HCT116 (cell line): ENCODE measurements around the gene PPP1R14C.

Source experiments
- CEBPB ChIP-seq: IDR thresholded peaks from 2 replicates; pipeline ENCODE4 v1.6.1; 2012; ENCODE audit warnings: low read depth
- ELF1 ChIP-seq: IDR thresholded peaks from 2 replicates; pipeline ENCODE4 v1.6.1; 2012; ENCODE audit warnings: low read depth, borderline replicate concordance
- EZH2 ChIP-seq: fragments of 200-600 bp; sonication (generic); IDR thresholded peaks from 2 replicates; pipeline ENCODE4 v1.6.1; 2017; ENCODE audit warnings: antibody characterized with exemption, mixed run types
- EZH2phosphoT487 ChIP-seq: fragments of 200-600 bp; IDR thresholded peaks from 2 replicates; pipeline ENCODE4 v1.6.1; 2018; ENCODE audit warnings: antibody characterized with exemption, borderline replicate concordance
- JUND ChIP-seq: IDR thresholded peaks from 2 replicates; pipeline ENCODE4 v1.6.1; 2012
- POLR2AphosphoS5 ChIP-seq: IDR thresholded peaks from 2 replicates; pipeline ENCODE4 v1.6.1; 2011; ENCODE audit warnings: mild to moderate bottlenecking, low read depth, low read length, moderate library complexity
- RAD21 ChIP-seq: IDR thresholded peaks from 2 replicates; pipeline ENCODE4 v1.6.1; 2012; ENCODE audit warnings: low read depth, mild to moderate bottlenecking
- SIN3A ChIP-seq: IDR thresholded peaks from 2 replicates; pipeline ENCODE4 v1.6.1; 2012; ENCODE audit warnings: low read depth
- SP1 ChIP-seq: IDR thresholded peaks from 2 replicates; pipeline ENCODE4 v1.6.1; 2012; ENCODE audit warnings: low read depth
- SRF ChIP-seq: IDR thresholded peaks from 2 replicates; pipeline ENCODE4 v1.6.1; 2012; ENCODE audit warnings: low read depth
- TCF7L2 ChIP-seq: IDR thresholded peaks from 2 replicates; pipeline ENCODE4 v1.7.0; 2011; ENCODE audit warnings: borderline replicate concordance, inconsistent platforms; ENCODE audit not compliant: insufficient read depth, insufficient read length; ENCODE audit errors: extremely low read depth
- YY1 ChIP-seq: IDR thresholded peaks from 2 replicates; pipeline ENCODE4 v1.6.1; 2011; ENCODE audit warnings: low read length, low read depth, moderate library complexity, mild to moderate bottlenecking; ENCODE audit not compliant: insufficient replicate concordance; ENCODE audit errors: extremely low read depth
- TF ChIP-seq, protein P1 (sequence below), 3 experiments: fragments of 200-600 bp in 1 of 3; sonication (generic) in 1 of 3; IDR thresholded peaks in 2 of 3; conservative IDR thresholded peaks in 1 of 3; 2 replicates each; pipeline ENCODE4 v1.5.1; 2012 to 2017; ENCODE audit warnings: low read depth in 2 of 3, low read length in 2 of 3, antibody characterized with exemption in 1 of 3, borderline replicate concordance in 1 of 3, control low read depth in 1 of 3, mild to moderate bottlenecking in 1 of 3, mixed read lengths in 1 of 3, mixed run types in 1 of 3, moderate library complexity in 1 of 3; ENCODE audit not compliant: insufficient read depth in 1 of 3
- TF ChIP-seq, protein P2 (sequence below): IDR thresholded peaks from 2 replicates; pipeline ENCODE4 v1.6.1; 2012

- TF ChIP-seq YY1, result peak; percentile 23
- TF ChIP-seq JUND, result peak; percentile 64
- TF ChIP-seq, protein P1, sequence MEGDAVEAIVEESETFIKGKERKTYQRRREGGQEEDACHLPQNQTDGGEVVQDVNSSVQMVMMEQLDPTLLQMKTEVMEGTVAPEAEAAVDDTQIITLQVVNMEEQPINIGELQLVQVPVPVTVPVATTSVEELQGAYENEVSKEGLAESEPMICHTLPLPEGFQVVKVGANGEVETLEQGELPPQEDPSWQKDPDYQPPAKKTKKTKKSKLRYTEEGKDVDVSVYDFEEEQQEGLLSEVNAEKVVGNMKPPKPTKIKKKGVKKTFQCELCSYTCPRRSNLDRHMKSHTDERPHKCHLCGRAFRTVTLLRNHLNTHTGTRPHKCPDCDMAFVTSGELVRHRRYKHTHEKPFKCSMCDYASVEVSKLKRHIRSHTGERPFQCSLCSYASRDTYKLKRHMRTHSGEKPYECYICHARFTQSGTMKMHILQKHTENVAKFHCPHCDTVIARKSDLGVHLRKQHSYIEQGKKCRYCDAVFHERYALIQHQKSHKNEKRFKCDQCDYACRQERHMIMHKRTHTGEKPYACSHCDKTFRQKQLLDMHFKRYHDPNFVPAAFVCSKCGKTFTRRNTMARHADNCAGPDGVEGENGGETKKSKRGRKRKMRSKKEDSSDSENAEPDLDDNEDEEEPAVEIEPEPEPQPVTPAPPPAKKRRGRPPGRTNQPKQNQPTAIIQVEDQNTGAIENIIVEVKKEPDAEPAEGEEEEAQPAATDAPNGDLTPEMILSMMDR (IDR thresholded peaks at IDR 0.05 in 2 of 3, conservative IDR thresholded peaks at IDR 0.05 in 1 of 3; ENCODE audit: borderline replicate concordance in 1 of 3, insufficient read depth in 1 of 3, low read depth in 2 of 3, low read length in 2 of 3), result no peak
- TF ChIP-seq POLR2AphosphoS5, result peak; percentile 57; the same call in 1 of the 2 replicates
- peak; percentile 54; the same call in 1 of the 2 replicates for TF ChIP-seq CEBPB
- no peak for TF ChIP-seq TCF7L2
- TF ChIP-seq EZH2phosphoT487, result no peak
- TF ChIP-seq, protein P2, sequence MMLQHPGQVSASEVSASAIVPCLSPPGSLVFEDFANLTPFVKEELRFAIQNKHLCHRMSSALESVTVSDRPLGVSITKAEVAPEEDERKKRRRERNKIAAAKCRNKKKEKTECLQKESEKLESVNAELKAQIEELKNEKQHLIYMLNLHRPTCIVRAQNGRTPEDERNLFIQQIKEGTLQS, result no peak; the same call in 1 of the 2 replicates
- no peak for TF ChIP-seq EZH2
- peak; percentile 57 for TF ChIP-seq SRF
- no peak; the same call in 1 of the 2 replicates for TF ChIP-seq ELF1
- TF ChIP-seq SIN3A, result no peak
- TF ChIP-seq RAD21, result 0 out of 2 replicates have a peak, but pooled peaks have one; percentile 13
- TF ChIP-seq SP1, result peak; percentile 73
Measured at GRCh38 chr6:150293423-150294173, 150.8 kb downstream of the PPP1R14C start.
